Fibroblast of skin of right quadriceps (primary cell): ENCODE data around the gene STK4.
A peak's percentile ranks its signal among the peaks of the same experiment; 100 is the strongest.

Experiments
- DNase-seq: peaks from one replicate; pipeline ENCODE4 v3.0.0-alpha.2; 2013

Gene STK4

DNA sequence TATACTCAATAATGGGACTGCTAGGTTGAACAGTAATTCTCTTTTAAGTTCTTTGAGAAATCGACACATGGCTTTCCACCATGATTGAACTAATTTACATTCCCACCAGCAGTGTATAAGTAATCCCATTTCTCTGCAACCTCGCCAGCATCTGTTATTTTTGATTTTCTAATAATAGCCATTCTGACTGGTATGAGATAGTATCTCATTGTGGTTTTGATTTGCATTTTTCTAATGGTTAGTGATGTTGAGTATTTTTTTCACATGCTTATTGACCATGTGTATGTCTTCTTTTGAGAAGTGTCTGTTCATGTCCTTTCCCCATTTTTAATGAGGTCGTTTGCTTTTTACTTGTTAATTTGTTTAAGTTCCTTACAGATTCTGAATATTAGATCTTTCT, 66.5 kb downstream of the STK4 start:
- peak; percentile 50 for DNase-seq

DNA sequence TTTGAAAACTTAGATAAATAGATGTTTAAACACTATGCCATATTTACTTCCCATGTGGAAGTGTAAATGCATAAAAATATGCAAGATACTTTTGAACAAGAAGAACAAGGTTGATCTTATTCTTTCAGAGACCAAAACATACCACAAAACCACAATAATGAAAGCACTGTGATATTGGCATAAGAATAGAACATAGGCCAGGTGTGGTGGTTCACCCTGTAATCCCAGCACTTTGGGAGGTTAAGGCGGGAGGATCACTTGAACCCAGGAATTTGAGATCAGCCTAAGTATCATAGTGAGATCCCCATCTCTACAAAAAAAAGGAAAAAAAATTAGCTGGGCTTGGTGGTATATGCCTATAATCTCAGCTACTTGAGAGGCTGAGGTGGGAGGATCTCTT, 68.1 kb downstream of the STK4 start:
- DNase-seq = no peak

DNA sequence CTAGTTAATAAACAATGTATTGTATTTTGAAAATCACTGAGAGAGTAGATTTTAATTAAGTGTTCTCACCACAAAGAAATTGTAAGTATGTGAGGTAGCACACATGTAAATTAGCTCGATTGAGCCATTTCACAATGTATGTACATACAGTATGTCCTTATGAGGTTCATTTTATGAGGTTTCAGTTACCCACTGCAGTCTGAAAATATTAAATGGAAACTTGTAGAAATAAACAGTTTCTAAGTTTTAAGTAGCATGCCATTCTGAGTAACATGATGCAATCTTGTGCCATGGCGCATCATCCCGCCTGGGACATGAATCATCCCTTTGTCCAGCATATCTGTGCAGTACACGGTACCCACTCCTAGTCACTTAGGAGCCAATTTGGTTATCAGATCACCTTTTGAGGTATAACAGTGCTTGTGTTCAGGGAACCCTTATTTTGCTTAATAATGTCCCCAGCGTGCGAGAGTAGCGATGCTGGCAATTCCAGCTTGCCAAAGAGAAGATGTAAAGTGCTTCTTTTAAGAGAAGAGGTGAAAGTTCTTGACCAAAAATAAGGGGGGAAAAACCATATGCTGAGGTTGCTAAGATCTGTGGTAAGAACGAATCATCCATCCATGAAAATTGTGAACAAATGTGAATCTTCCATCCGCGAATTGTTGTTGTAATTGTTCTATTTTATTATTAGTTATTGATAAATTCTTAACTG, 69.9 kb downstream of the STK4 start:
- peak; percentile 68 for DNase-seq

DNA sequence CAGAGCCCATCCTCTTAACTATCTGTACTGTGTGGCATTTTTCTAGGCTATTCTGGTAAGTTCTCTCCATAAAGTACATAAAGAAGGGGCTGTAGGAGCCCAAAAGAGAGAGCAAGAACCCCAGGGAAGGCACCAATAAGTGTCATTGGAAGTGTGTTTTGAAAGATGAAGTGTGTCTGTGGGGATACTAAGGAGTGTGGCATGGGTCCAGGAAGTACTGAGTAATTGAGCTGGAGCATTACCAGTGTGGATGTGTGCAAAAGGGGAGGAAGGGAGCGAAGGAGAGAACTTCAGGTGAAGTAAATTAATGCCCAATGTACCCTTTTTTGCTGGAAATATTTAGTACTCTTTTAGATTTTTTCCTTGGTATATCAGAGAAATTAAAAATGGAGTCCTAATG, 70.7 kb downstream of the STK4 start:
- peak; percentile 58 for DNase-seq

DNA sequence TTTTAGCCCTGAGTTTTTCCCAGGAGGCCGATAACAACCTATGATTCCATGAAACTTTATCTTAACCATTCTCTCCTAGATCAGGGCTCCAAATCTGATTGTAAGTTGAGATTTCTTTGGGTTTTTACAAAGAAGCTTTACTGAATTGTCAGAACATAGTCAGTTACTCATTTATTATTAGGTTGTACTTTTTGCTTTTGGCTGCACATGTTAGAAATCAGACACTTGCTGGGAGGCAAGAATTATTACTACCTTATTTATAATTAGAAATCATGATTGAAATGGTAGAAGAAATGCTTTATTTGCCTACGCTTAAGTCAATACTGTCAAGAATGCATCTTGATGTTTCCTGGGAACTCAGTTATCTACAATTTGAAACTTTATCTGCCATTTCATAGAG, 71.3 kb downstream of the STK4 start:
- no peak for DNase-seq

DNA sequence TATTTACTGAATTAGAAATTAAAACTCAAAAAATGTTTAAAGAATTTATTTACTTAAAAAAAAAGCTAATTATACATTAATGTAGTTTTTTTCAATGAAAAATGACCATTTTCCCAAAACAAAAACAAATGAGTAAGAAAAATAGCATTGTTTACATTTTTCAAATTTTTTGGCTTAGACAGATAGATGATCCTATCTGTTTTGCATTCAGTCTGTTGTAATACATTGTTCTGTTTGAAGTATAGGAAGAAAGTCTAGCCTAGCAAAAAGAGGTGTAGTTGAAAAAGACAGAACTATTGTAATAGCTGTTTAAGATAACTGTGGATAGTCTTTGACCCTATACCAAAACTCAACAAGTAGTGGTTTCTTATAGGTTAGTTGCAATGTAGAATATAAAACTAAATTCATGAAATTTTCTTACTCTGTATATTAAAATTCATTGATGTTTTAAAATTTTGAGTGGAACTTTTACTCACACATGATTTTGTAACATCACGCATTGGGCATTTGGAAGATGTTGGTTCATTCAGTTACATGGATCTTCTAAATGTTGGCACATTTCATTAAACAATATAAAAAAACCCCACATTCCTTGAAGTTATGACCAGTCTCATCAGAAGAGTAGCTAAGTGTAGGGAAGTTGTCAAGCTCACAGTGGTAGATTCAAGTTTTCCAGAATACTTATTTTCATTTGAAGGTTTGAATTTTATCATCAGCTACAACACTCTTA, 72.6 kb downstream of the STK4 start:
- DNase-seq = no peak

DNA sequence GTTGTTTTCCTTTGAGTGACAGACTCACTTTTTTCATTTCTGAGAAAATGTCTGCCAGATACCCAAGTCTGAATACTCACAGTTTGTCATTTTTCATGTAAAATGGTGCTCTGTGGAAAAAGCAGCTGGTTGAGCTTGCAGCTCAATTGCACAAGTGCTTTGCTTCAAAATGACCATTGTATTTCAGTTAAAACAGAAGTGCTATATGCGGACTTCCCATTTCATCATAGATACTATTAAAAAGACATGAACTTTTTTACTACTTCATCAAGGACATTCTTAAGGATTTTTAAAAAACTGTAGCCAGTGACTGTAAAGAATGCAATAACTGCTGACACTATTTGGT, 73.1 kb downstream of the STK4 start:
- no peak for DNase-seq

DNA sequence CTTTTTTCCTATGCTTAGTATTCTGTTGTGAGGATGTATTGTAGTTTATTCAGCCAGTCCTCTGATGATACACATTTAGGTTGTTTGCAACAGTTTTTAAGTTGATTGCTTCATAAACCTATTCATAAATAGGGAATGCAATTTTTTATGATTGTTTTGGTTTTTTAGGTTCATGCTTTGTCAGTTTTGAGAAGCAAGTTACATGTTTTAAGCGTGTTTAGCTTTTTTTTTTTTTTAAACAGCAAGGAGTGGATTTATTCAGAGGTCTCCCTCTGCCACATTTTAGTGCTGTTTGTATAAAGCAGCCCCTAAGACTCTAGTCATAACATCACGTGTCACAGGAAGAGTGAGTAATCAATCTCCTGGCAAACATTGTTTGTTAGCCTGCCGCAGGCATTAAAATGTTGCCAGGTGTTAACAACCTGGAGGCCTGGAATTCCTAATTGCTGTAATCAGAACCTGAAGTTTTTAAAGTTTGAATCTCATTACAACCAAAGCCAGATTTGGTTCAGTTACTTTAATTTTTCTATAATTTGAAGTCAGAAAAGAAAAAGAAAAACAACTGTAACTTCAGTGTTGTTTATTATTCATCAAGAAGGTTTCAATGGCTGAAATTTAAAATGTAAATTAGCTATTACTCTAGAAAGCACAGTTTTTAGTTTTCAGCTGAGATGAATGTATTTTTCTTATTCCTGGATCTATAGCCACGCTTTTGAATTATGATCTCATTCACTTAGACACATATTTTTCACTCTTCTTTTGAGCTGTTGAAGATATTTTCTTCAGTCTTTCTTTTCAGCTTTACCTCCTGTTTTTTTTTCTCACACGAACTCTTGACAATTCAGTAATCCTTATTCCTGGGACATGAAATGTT, 75.4 kb downstream of the STK4 start:
- peak; percentile 59 for DNase-seq

DNA sequence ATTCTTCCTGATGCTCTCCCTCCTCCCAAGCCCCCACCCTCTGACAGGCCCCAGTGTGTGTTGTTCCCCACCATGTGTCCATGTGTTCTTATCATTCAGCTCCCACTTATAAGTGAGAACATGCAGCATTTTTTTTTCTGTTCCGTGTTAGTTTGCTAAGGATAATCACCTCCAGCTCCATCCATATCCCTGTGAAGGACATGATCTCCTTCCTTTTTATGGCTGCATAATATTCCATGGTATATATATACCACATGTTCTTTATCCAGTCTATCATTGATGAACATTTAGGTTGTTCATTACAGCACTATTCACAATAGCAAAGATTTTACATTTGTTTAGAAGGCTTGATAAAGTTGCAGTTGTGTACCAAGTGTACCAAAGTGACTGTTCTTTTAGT, 76.7 kb downstream of the STK4 start:
- DNase-seq = no peak

DNA sequence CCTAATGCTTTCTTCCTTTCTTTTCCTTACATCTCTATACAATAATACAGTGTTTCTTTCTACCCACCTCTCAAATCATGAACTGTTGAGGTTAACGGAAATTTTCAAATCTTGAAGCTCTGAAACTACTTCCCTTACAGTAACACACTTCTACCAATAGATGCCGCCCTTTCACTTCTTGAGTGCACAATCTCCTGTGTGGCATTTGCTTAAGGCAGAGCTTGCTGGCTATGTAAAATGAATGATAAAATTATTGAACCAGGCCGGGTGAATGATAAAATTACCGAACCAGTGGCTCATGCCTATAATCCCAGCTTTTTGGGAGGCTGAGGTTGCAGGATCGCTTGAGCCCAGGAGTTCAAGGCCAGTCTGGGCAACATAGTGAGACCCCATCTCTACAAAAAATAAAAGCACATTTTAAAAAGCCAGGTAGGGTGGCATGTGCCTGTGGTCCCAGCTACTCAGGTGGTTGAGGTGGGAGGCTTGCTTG, 77.8 kb downstream of the STK4 start:
- DNase-seq = peak; percentile 79

DNA sequence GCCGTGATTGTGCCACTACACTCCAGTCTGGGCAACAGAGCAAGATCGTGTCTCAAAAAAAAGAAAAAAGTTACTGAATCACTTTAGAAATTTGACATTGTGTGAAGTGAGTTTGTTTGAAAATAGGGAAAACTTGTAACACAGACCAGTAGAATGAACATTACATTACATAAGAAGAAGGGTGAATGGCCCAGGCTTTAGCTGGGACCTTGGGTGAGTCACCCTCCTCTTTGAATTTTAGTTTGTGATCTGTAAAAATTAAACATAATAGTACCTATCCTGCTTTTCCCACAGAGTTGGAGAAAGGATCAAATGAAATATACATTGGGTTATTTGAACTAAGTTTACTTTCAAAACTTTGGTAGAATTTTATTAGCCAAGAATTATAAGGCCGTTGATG, 78.3 kb downstream of the STK4 start:
- DNase-seq = no peak

DNA sequence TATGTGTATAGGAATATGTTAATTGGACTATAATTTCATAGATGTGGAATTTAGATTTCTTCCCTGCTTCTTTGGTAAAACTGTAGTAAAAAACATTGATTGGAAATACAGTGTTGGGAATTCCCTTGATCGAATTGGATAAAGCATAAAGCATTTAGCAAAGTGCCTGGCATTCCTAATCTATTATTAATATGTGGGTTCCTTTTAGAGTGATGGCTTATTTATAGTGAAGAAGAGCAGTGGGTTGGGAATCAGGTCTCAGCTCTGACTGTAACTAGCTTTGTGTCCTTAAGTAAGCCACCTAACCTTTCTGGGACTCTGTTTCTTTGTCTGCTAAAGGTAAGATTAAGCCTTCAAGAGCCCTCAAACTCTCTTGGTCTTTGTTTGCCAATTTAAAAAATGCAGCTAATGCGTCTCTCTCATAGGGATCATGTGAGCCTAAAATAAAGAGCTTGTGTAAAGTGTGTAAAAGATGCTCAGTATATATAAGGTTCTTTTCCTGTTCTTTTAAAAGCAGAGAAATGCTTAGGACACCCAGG, 81.3 kb downstream of the STK4 start:
- no peak for DNase-seq

DNA sequence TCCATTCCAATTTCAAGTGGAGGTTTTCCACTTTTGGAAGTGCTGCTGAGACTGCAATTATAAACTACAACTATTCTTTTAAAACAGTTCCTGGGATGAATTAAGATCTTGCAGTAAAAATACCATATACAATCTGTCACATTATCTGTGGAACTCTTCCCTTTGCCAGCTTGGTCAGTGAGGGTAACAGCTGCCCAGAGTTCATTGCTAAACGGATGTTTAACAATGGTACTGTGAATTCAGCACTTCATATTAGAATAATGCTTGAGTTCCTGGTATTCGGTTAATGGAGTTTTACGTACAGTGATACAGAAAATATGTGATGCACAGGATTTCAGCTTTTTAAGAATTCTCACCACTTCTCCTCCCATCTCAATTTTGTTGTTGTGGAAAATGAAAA, 83.1 kb downstream of the STK4 start:
- no peak for DNase-seq

DNA sequence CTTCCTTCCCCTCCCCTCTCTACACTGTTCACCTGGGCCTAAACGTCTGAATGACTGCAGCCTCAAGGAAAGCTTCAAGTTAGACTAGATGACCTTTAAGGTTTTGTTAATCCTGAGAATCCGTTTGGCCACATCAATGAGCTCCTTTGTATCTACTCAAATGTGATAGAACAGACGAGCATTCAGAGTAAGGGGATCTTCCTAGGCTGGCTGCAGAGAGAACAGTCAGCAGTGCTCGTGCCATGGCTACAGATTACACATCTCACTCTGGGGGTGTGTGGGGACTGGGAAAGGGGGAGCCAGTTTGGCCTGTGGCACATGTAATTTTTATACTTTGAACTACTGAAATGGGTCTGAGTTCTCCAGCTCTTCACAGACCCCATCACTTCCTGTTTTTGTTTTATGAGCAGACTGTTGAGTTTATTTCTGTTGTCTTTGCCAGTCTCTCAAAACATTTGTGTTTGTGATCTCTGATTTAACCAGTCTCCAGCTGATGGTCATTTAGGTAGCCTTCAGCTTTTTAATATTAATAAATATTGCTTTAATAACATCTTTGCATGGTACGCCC, 83.7 kb downstream of the STK4 start:
- no peak for DNase-seq

DNA sequence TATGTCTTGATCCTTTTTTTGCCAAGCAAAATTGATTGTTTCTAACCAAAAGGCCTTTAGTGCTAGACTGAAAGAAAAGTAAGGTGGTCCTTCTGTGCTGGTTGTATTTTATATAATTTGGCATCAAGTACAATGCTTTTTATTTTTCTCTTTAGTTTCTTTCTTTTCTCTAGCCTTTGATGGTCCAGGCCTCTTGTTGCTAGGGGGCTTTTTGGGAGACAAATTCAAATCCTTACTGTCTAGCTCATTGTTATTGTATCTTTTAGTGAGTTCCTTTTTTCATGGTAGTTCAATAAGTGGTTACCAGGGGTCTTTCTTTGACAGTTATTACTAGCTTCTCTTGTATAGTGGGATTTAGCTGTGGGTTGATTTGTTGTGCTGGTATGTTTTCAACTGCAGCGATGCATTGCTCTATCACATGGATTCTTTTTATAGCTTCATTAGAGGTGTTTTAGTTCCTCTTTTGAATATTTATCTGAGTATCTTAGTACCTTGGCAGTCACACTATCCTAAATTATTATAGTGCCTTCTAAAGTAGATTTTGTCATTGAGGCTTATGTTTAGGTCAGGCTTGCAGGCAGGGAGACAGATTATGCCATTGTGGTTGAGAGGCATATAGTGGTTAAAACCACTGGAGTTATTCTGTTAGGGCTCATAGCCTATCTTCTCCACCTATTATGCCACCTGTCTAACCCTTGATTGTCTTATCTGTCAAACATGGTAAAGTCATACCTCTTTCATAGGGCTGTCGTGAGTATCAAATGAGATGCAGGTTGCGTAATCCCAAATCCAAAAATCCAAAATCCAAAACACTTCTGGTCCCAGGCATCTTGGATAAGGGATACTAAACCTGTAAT, 85.1 kb downstream of the STK4 start:
- no peak for DNase-seq

DNA sequence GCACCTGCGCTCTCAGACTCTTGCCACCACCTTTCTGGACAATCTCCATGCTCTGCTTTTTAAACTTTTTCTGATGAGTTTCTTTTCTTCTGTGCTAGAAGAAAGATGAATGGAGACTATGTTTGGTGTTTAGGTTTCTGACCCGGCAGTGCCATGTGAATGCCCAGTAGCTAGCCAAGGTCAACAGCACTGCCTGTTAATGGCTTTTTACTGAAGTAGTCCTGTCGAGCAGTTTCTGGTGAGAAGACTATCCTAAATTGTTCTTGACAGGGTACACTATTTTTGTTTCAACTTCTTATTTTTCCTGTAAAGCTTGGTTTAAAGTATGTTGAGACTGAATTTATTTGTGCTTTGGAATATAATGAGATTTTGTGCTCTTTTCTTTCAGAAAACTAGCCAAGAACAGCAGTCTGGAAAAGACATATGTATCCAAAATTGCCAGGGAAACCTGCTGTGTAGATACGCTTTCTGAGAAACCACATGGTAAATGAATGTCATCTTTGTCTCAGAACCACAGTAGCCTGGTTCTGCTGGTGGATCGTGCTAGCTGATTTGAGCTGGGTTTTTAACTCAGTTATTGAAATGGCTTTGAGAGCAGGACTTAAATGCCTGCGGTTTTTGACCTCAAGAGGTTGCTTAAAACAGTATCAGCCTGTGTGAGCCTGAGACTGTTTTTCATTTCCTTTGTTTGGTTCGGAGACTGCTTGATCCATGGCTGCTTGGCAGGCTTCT, 86.6 kb downstream of the STK4 start:
- DNase-seq = peak; percentile 77

DNA sequence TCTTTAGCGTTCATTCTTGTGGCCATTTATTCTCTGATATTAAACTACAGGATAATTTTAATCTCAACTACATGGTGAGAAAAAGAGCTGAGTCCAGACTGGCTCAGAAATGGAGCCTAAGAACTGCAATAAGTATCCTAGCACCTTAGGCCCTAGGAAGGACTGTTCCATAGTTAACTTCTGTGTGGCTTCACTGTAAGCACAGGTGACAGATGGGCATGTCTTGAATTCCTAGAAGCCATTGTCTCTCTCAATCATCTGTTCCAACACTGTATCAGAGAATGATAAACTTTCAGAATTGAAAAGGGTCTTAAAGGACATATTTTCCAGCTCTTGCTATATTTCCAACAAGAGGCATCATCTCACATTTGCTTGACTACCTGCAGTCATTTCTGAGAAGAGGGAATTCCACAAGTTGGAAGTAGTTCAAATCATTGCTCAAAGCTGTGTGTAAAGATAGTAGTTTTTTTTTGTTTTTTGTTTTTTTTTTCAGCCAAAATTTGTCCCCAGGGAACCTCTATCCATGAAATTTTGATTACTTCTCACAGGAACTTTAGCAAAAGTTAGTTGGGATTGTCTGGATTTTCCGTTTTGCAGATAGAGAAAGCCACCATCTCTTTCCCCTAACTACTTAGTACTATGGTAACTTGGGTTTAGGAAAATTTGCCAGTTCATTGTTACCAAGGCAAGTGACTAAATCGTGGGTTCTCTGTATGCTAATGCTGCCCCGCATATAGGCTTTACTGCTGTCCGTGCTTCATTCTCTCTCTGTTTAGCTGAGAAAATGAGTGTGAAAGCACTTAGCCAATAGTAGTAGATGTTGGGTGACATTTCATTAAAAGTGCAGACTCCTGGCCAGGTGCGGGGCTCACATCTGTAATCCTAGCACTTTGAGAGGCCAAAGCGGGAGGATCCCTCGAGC, 87.4 kb downstream of the STK4 start:
- no peak for DNase-seq

DNA sequence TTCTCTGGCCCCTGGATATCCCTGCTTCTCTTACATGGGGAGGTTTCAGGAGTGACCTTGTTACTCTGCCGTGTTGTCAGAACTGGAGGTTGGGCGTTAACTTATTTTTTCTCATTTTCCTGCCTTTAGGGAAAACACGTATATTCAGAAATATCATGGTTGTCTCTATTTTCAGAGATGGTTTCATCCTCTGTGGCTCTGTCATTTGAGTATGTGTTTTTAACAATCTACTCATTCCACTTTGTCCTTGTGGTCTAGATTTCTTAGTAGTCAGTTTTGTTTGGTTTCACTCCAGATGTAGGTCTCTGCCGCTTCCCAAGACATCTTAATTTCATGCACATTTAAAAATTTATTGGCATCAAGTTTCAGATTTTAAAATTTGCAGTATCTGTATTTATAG, 88.7 kb downstream of the STK4 start:
- DNase-seq = no peak

DNA sequence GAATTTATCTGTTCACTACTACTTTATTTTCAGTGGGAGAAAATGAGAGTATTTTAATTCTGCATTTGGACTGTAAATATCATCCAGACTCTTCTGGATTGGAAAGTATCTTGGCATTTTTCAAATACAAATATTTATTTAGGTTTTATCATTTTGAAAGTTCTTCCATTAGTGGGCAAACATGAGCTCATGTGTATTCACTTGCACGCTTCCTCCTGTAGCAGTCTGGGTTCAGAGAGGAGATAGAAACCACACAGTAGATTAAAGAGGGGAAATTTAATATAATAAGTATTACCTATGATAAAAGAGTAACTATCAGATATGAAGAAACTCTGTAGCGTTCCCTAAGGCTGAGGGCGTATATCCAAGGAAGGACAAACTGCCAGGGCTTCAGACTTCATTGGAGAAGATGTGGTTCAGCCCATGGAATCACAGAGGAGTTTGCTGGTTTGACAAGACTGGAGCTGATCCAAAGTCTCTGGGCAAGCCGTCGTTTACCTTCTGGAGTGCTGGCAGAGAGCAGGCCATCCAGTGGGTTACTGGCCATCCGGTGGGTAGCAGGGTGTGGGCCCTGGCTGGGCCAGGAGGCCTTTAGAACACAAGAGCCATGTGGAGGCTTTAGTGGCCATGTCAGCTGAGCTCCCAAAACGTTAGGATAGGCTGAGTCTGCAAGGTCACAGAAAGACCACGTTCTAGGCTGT, 90.3 kb downstream of the STK4 start:
- DNase-seq = no peak
